Measurements from ENCODE around the gene THSD7A.

- TF ChIP-seq EZH2 (IDR thresholded peaks at IDR 0.05; ENCODE audit: low read length) (no peak), CTCF (optimal IDR thresholded peaks at IDR 0.05 in 1 of 3, IDR thresholded peaks at IDR 0.05 in 1 of 3, conservative IDR thresholded peaks at IDR 0.05 in 1 of 3; ENCODE audit: extremely low read depth in 1 of 3, insufficient read depth in 2 of 3, low read length in 3 of 3) (no peak)
These were observed 351.9 kb downstream of the THSD7A start for GRCh38 chr7:11480143-11480542.

All from keratinocyte (primary cell).